IMR-90 (cell line): ENCODE measurements around the gene CD7. TPM values are rescaled to one million over a fixed set of nuclear protein-coding genes. Genes with fewer than 3 reads are reported as not detected.

Source experiments
- ATAC-seq: fragments of 200-7000 bp; cut with Tn5 transposase; 2 replicates; pipeline ENCODE4 v1.9.1; 2020; ENCODE audit warnings: low read depth, mild to moderate bottlenecking, moderate library complexity
- BruUV-seq: library from RNA; stranded (reverse); fragments of 400-500 nt; replicated peaks from 2 replicates; lab custom pipeline; 2021; lab: Mats Ljungman, UMichigan
- CTCF ChIA-PET: fragments of 300-600 bp; formaldehyde crosslinking; extraction: SDS; loops from one replicate; lab custom pipeline; 2021; ENCODE audit warnings: antibody characterized with exemption; lab: Yijun Ruan, JAX
- POLR2A ChIA-PET: fragments of 300-600 bp; sonication (Branson Sonifier 250); formaldehyde crosslinking; loops from one replicate; lab custom pipeline; 2022; ENCODE audit warnings: antibody characterized with exemption; ENCODE audit not compliant: unreplicated experiment; lab: Charles Lee
- DNase-seq: peaks from one replicate; pipeline ENCODE4 v3.0.0; 2013
- H2AFZ ChIP-seq: replicated peaks from 2 replicates; pipeline ENCODE3; 2013; ENCODE audit warnings: low read length, mild to moderate bottlenecking; ENCODE audit not compliant: poor library complexity
- H2AK5ac ChIP-seq: 2 replicates; pipeline ENCODE4 v1.6.1; 2013; ENCODE audit warnings: low read depth, low read length, inconsistent platforms
- H2AK9ac ChIP-seq: replicated peaks from 2 replicates; pipeline ENCODE3; 2013; ENCODE audit warnings: mild to moderate bottlenecking, low read depth, low read length, moderate library complexity; ENCODE audit not compliant: poor library complexity
- H2BK120ac ChIP-seq: 2 replicates; pipeline ENCODE4 v1.6.1; 2013; ENCODE audit warnings: low read depth, low read length, inconsistent platforms
- H2BK15ac ChIP-seq: 3 replicates; pipeline ENCODE4 v1.6.1; 2013; ENCODE audit warnings: low read depth, low read length, inconsistent platforms
- H2BK20ac ChIP-seq: 2 replicates; pipeline ENCODE4 v1.6.1; 2013; ENCODE audit warnings: low read depth, mild to moderate bottlenecking, inconsistent platforms, low read length, moderate library complexity
- H2BK5ac ChIP-seq: 2 replicates; pipeline ENCODE4 v1.6.1; 2013; ENCODE audit warnings: mild to moderate bottlenecking, low read depth, low read length, inconsistent platforms; ENCODE audit not compliant: poor library complexity, severe bottlenecking
- H3K14ac ChIP-seq: replicated peaks from 2 replicates; pipeline ENCODE4 v1.6.1; 2013; ENCODE audit warnings: low read depth, low read length, inconsistent platforms
- H3K18ac ChIP-seq: 2 replicates; pipeline ENCODE4 v1.6.1; 2013; ENCODE audit warnings: low read depth, low read length, control low read depth
- H3K23ac ChIP-seq: 2 replicates; pipeline ENCODE4 v1.6.1; 2013; ENCODE audit warnings: low read depth, low read length, inconsistent platforms
- H3K27ac ChIP-seq: 2 replicates; pipeline ENCODE4 v1.5.1; 2013; ENCODE audit warnings: mild to moderate bottlenecking, control low read depth, low read length; ENCODE audit not compliant: insufficient read depth
- H3K27me3 ChIP-seq: 2 replicates; pipeline ENCODE4 v1.6.1; 2013; ENCODE audit warnings: low read length; ENCODE audit not compliant: control insufficient read depth, insufficient read depth
- H3K36me3 ChIP-seq: 2 replicates; pipeline ENCODE4 v1.6.1; 2013; ENCODE audit warnings: low read length, mixed read lengths; ENCODE audit not compliant: control insufficient read depth, insufficient read depth
- H3K4ac ChIP-seq: 2 replicates; pipeline ENCODE4 v1.6.1; 2013; ENCODE audit warnings: low read depth, low read length, inconsistent platforms
- H3K4me1 ChIP-seq: 2 replicates; pipeline ENCODE4 v1.6.1; 2013; ENCODE audit warnings: low read length, mixed read lengths; ENCODE audit not compliant: control insufficient read depth, insufficient read depth
- H3K4me2 ChIP-seq: 2 replicates; pipeline ENCODE4 v1.6.1; 2013; ENCODE audit warnings: low read depth, mild to moderate bottlenecking, control low read depth, low read length, moderate library complexity
- H3K4me3 ChIP-seq: 2 replicates; pipeline ENCODE4 v1.5.1; 2013; ENCODE audit warnings: low read depth, mild to moderate bottlenecking, control low read depth, low read length, moderate library complexity; ENCODE audit not compliant: insufficient read depth
- H3K56ac ChIP-seq: 2 replicates; pipeline ENCODE4 v1.6.1; 2013; ENCODE audit warnings: low read length, inconsistent platforms; ENCODE audit not compliant: insufficient read depth; ENCODE audit errors: extremely low read depth
- H3K79me1 ChIP-seq, 2 experiments: 2 replicates each; pipeline ENCODE4 v1.6.1; 2013; ENCODE audit warnings: low read length in 2 of 2, inconsistent platforms in 1 of 2, low read depth in 1 of 2
- H3K9ac ChIP-seq: 2 replicates; pipeline ENCODE4 v1.6.1; 2013; ENCODE audit warnings: low read depth, low read length, control low read depth
- H3K9me1 ChIP-seq: 2 replicates; pipeline ENCODE4 v1.6.1; 2013; ENCODE audit warnings: low read length, inconsistent platforms; ENCODE audit not compliant: insufficient read depth
- H3K9me3 ChIP-seq: 2 replicates; pipeline ENCODE4 v1.6.1; 2013; ENCODE audit warnings: low read length; ENCODE audit not compliant: control insufficient read depth, insufficient read depth
- H4K20me1 ChIP-seq: 2 replicates; pipeline ENCODE4 v1.6.1; 2013; ENCODE audit warnings: low read length, inconsistent platforms; ENCODE audit not compliant: insufficient read depth
- H4K5ac ChIP-seq: 2 replicates; pipeline ENCODE4 v1.6.1; 2013; ENCODE audit warnings: mild to moderate bottlenecking, low read depth, low read length, control low read depth
- H4K8ac ChIP-seq, 2 experiments: 2 replicates each; pipeline ENCODE4 v1.6.1; 2013; ENCODE audit warnings: low read depth in 2 of 2, low read length in 2 of 2, control low read depth in 1 of 2, inconsistent platforms in 1 of 2
- H4K91ac ChIP-seq: 2 replicates; pipeline ENCODE4 v1.6.1; 2013; ENCODE audit warnings: low read depth, low read length, inconsistent platforms; ENCODE audit not compliant: insufficient read depth
- BHLHE40 ChIP-seq: fragments of 150-350 bp; IDR thresholded peaks from 2 replicates; pipeline ENCODE4 v1.6.1; 2016; ENCODE audit warnings: mild to moderate bottlenecking, low read depth, low read length
- CTCF ChIP-seq: conservative IDR thresholded peaks from 2 replicates; pipeline ENCODE4 v1.5.1; 2012; ENCODE audit warnings: mild to moderate bottlenecking, low read depth, low read length, improper control_type of control experiment
- FOS ChIP-seq: fragments of 150-350 bp; IDR thresholded peaks from 2 replicates; pipeline ENCODE4 v1.6.1; 2016; ENCODE audit warnings: low read depth, low read length
- MAZ ChIP-seq: IDR thresholded peaks from 2 replicates; pipeline ENCODE4 v1.6.1; 2012; ENCODE audit warnings: low read depth, mild to moderate bottlenecking, low read length, improper control_type of control experiment, moderate library complexity, borderline replicate concordance
- MXI1 ChIP-seq: IDR thresholded peaks from 2 replicates; pipeline ENCODE4 v1.6.1; 2012; ENCODE audit warnings: low read depth, mild to moderate bottlenecking, low read length, moderate library complexity, borderline replicate concordance
- POLR2A ChIP-seq: IDR thresholded peaks from 2 replicates; pipeline ENCODE4 v1.6.1; 2012; ENCODE audit warnings: mild to moderate bottlenecking, low read depth, low read length
- RAD21 ChIP-seq: IDR thresholded peaks from 2 replicates; pipeline ENCODE4 v1.6.1; 2012; ENCODE audit warnings: low read length, improper control_type of control experiment
- RCOR1 ChIP-seq: IDR thresholded peaks from 2 replicates; pipeline ENCODE4 v1.6.1; 2012; ENCODE audit warnings: mild to moderate bottlenecking, low read length, improper control_type of control experiment; ENCODE audit not compliant: insufficient replicate concordance
- RFX5 ChIP-seq: IDR thresholded peaks from 2 replicates; pipeline ENCODE4 v1.8.0; 2012; ENCODE audit warnings: low read depth, mild to moderate bottlenecking, low read length, moderate library complexity
- WGBS, 2 experiments: methylation state at CpG; one replicate each; pipeline versions ENCODE4 v1.1.5 to v1.1.7; 2013; ENCODE audit warnings: missing lambda C conversion rate in 2 of 2; ENCODE audit not compliant: insufficient read length in 1 of 2; ENCODE audit errors: extremely low coverage in 2 of 2; 5-methylcytosine and 5-hydroxymethylcytosine counted together
- dilution Hi-C: fragments of 300-500 bp; cut with HindIII; formaldehyde crosslinking; loops from one replicate; pipeline ENCODE4 v1.14.3; 2018; ENCODE audit warnings: low sequenced_read_pairs; ENCODE audit not compliant: unreplicated experiment
- in situ Hi-C: fragments of 300-500 bp; cut with MboI; formaldehyde crosslinking; loops from 3 replicates; pipeline ENCODE4 v1.14.3; 2019; ENCODE audit warnings: low sequenced_read_pairs, inconsistent platforms, mixed read lengths
- intact Hi-C: fragments of 100-400 bp; cut with micrococcal nuclease; formaldehyde crosslinking; loops from 2 replicates; pipeline ENCODE4 v1.10.0; 2022
- polyA plus RNA-seq, 3 experiments: library from polyadenylated mRNA; depleted of rRNA; stranded (reverse); fragments of >200 nt; gene quantifications; 2 replicates each; pipeline ENCODE4 v1.2.3, GENCODE V29; 2012; ENCODE audit warnings: low replicate concordance in 1 of 3
- total RNA-seq: library from RNA; depleted of rRNA; stranded (reverse); fragments of >200 nt; gene quantifications from 2 replicates; pipeline ENCODE4 v1.2.3, GENCODE V29; 2012
- TF ChIP-seq, protein P1 (sequence below): fragments of 150-350 bp; IDR thresholded peaks from 2 replicates; pipeline ENCODE4 v1.6.1; 2017; ENCODE audit warnings: mild to moderate bottlenecking, antibody characterized with exemption, low read length, low read depth

Gene CD7
- total and polyA plus RNA-seq, 2 of the 4 experiments (the other 2 are of a cell fraction): not detected

GRCh38 chr17:82339634-82340580, 22.5 kb upstream of the CD7 start (continued):
- TF ChIP-seq MXI1: no peak
- TF ChIP-seq RAD21: no peak

DNA sequence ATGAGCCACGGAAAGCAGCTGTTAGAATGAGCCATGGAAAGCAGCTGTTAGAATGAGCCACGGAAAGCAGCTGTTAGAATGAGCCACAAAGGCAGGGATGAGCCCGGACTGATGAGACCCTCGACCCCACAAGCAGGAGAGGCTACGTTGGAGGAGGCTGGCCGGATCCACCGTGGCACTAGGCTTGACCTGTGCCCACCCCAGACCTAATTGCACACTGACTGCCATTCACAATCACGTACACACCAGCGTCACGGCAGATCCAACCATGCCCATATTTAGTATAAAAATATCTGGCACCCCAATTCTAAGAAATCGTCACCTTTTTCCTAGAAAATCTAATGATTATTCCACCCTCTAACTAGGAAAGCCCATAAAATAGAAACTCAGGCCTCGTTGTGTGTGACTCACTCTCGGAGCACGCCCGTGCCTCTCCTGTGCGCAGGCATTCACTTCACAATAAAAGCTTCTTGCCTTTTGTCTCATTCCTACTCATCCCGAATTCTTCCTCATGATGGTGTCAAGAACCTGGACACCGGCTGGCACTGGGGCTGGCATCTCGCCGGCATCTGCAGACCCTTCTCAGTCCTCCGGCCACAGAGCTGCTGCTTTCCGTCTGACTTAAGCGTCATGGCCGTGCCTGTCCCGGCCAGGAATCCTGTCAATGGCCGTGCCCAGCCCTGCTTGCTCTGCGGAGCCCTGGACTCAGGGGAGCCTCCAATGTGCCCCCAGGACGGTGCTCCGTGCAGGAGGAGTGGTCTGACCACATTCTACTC, 21.6 kb upstream of the CD7 start:
- Histone ChIP-seq H2BK15ac (peak overlapping the region; percentile 96; the same call in 2 of the 3 replicates), H3K4me1 (peaks cover 18% of the 10 kb centered on the region), H3K4me2 (peak overlapping the region; percentile 48), H3K18ac (peak overlapping the region; percentile 19), H2BK5ac (peak overlapping the region; percentile 61), H4K91ac (peak overlapping the region; percentile 90), H3K9me3 (no peaks in the 10 kb centered on the region), H3K23ac (peak overlapping the region; percentile 61), H3K27ac (peak overlapping the region; percentile 56), H3K14ac (peak overlapping the region; percentile 82), H2AK9ac (peak overlapping the region; percentile 94), H2AK5ac (peak overlapping the region; percentile 98), H2AFZ (peak overlapping the region; percentile 96), H3K79me1 (no peaks in the 10 kb centered on the region), H3K4me3 (no peak overlapping the region), H2BK120ac (peak overlapping the region; percentile 92), H3K27me3 (peaks cover 4% of the 10 kb centered on the region), H3K56ac (no peak overlapping the region), H4K20me1 (no peaks in the 10 kb centered on the region), H3K36me3 (no peaks in the 10 kb centered on the region), H4K8ac (peak overlapping the region; percentile 61 to 91; a peak in 3 of 4 replicates), H3K9me1 (peaks cover 7% of the 10 kb centered on the region), H3K4ac (peak overlapping the region; percentile 91), H3K9ac (peak overlapping the region; percentile 11; the same call in 1 of the 2 replicates), H2BK20ac (peak overlapping the region; percentile 89), H4K5ac (peak overlapping the region; percentile 47; the same call in 1 of the 2 replicates)
- DNase-seq (peak; percentile 71), ATAC-seq (peak; percentile 86)
- no TSS peak for BruUV-seq
- dilution Hi-C loops: no loop called here
- CTCF ChIA-PET: interaction anchor here (0.7 kb wide), 1 partner anchor 14 kb away, joined by 3 read pairs; no protein-coding TSS in a partner anchor
- intact Hi-C loops: no loop called here
- POLR2A ChIA-PET: interaction anchor here (0.6 kb wide), 1 partner anchor 24 kb away, joined by 3 read pairs; no protein-coding TSS in a partner anchor
- in situ Hi-C loops: no loop called here
- WGBS, 2 experiments: 46% methylated on average over 9 of the region's 29 CpGs; no CpG with 5 or more reads in 1 of the 2 experiments
- no peak for TF ChIP-seq MAZ
- TF ChIP-seq BHLHE40: peak; percentile 91
- TF ChIP-seq RCOR1: no peak
- TF ChIP-seq FOS: peak; percentile 49; the same call in 1 of the 2 replicates
- TF ChIP-seq MXI1: no peak
- TF ChIP-seq POLR2A: no peak
- no peak for TF ChIP-seq CTCF
- TF ChIP-seq, protein P1, sequence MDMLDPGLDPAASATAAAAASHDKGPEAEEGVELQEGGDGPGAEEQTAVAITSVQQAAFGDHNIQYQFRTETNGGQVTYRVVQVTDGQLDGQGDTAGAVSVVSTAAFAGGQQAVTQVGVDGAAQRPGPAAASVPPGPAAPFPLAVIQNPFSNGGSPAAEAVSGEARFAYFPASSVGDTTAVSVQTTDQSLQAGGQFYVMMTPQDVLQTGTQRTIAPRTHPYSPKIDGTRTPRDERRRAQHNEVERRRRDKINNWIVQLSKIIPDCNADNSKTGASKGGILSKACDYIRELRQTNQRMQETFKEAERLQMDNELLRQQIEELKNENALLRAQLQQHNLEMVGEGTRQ: no peak
- no peak for TF ChIP-seq RAD21
- no peak for TF ChIP-seq RFX5
